Activated CD8-positive, alpha-beta T cell treated with anti-CD3 and anti-CD28 coated beads for 36 hours (primary cell): ENCODE results near the gene FNDC7. TPM values are rescaled to one million over a fixed set of nuclear protein-coding genes. Genes with fewer than 3 reads are reported as not detected.

Experiments
- ATAC-seq: fragments of 200-7000 bp; cut with Tn5 transposase; one replicate; pipeline ENCODE4 v1.10.0; 2021; ENCODE audit warnings: mild to moderate bottlenecking, moderate library complexity
- CTCF ChIA-PET: fragments of 350-600 bp; sonication (Branson Sonifier 250); formaldehyde crosslinking; loops from one replicate; lab custom pipeline; 2021; ENCODE audit warnings: antibody characterized with exemption; lab: Charles Lee
- POLR2A ChIA-PET: fragments of 350-600 bp; sonication (Branson Sonifier 250); formaldehyde crosslinking; loops from one replicate; lab custom pipeline; 2021; ENCODE audit warnings: antibody characterized with exemption; lab: Charles Lee
- DNase-seq: peaks from one replicate; pipeline ENCODE4 v3.0.0-alpha.2; 2020
- H3K27ac Mint-ChIP-seq: one replicate; pipeline ENCODE4 v1.8.0; 2021; ENCODE audit warnings: mild to moderate bottlenecking, mixed read lengths
- H3K27me3 Mint-ChIP-seq: one replicate; pipeline ENCODE4 v1.8.0; 2021; ENCODE audit warnings: mixed read lengths
- H3K36me3 Mint-ChIP-seq: one replicate; pipeline ENCODE4 v1.8.0; 2021; ENCODE audit warnings: low read depth, mixed read lengths
- H3K4me1 Mint-ChIP-seq: one replicate; pipeline ENCODE4 v1.8.0; 2021; ENCODE audit warnings: low read depth, mixed read lengths
- H3K4me3 Mint-ChIP-seq: one replicate; pipeline ENCODE4 v1.8.0; 2021; ENCODE audit warnings: mild to moderate bottlenecking, moderate library complexity, mixed read lengths
- H3K9me3 Mint-ChIP-seq: one replicate; pipeline ENCODE4 v1.8.0; 2021; ENCODE audit warnings: mixed read lengths
- intact Hi-C: fragments of 100-400 bp; cut with micrococcal nuclease; formaldehyde crosslinking; loops from one replicate; pipeline ENCODE4 v1.10.0; 2022
- total RNA-seq, 2 experiments: library from RNA; stranded (reverse); gene quantifications; one replicate each; pipeline ENCODE4 v1.2.3, GENCODE V29; 2021
- TF ChIP-seq, protein P1 (sequence below): fragments of 200-600 bp; IDR thresholded peaks from one replicate; pipeline ENCODE4 v1.8.0; 2022; ENCODE audit warnings: antibody characterized with exemption, mild to moderate bottlenecking

The FNDC7 gene
- total RNA-seq, 2 experiments from 2014 or later = 0.20 TPM; not detected in 1

DNA sequence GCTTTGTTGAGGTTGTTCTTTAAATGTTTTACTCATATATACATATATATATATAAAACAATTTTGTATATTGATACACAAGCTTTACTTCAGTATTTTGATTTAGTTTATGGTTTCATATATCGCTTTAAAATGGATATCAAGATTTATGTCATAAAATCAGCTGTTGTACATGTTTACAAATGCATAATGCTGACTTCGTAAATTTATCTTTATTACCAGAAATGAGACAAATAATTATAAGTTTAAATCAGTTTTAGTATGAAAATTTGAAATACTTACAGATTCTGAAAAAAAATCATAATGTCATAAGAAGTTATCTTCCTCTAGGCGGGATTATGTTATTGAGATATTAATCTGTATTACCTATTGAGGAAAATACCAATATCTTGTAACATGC is 40.7 kb downstream of the FNDC7 start:
- ChIA-PET POLR2A (interaction anchor here (1.5 kb wide), 1 partner anchor 61 kb away, joined by 8 read pairs; the partner anchor contains the start of gene PRPF38B), CTCF (interaction anchor here (0.9 kb wide), 1 partner anchor 10 kb away, joined by 4 read pairs; no protein-coding TSS in a partner anchor)
- Mint-ChIP-seq H3K4me3 (no peak overlapping the region), H3K4me1 (peaks cover 33% of the 10 kb centered on the region), H3K36me3 (peaks cover 20% of the 10 kb centered on the region), H3K9me3 (no peaks in the 10 kb centered on the region), H3K27me3 (no peaks in the 10 kb centered on the region), H3K27ac (no peak overlapping the region)
- intact Hi-C loops = no loop called here
- TF ChIP-seq, protein P1, sequence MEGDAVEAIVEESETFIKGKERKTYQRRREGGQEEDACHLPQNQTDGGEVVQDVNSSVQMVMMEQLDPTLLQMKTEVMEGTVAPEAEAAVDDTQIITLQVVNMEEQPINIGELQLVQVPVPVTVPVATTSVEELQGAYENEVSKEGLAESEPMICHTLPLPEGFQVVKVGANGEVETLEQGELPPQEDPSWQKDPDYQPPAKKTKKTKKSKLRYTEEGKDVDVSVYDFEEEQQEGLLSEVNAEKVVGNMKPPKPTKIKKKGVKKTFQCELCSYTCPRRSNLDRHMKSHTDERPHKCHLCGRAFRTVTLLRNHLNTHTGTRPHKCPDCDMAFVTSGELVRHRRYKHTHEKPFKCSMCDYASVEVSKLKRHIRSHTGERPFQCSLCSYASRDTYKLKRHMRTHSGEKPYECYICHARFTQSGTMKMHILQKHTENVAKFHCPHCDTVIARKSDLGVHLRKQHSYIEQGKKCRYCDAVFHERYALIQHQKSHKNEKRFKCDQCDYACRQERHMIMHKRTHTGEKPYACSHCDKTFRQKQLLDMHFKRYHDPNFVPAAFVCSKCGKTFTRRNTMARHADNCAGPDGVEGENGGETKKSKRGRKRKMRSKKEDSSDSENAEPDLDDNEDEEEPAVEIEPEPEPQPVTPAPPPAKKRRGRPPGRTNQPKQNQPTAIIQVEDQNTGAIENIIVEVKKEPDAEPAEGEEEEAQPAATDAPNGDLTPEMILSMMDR = no peak
- DNase-seq = no peak
- ATAC-seq = no peak

DNA sequence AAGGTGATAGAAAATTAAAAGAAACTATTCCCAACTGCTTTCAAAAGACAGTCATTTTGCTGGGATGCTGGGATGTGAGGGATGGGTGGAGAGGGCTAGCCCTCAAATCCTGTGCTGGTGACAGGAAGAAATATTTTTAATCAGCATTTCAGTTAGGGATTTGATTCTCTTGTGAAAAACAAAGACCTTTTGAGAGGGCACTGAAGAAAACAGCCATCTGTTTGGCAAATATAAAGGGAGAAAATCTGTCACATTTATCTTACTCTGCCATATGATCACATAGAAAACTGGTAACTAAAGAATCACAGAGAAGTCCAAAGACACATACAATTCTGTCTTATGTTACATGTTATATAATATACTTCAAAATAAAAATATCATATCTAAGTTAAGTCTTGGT is 46.1 kb downstream of the FNDC7 start:
- POLR2A ChIA-PET = interaction anchor here (0.6 kb wide), 1 partner anchor 112 kb away, joined by 3 read pairs; no protein-coding TSS in a partner anchor
- TF ChIP-seq, protein P1 = no peak
- DNase-seq (no peak), ATAC-seq (no peak)
- intact Hi-C loops = no loop called here
- H3K27me3 Mint-ChIP-seq = no peaks in the 10 kb centered on the region
- H3K27ac Mint-ChIP-seq = no peak overlapping the region
- H3K36me3 Mint-ChIP-seq = peaks cover 22% of the 10 kb centered on the region
- no peak overlapping the region for H3K4me3 Mint-ChIP-seq
- CTCF ChIA-PET = no interaction called here
- no peaks in the 10 kb centered on the region for H3K9me3 Mint-ChIP-seq
- H3K4me1 Mint-ChIP-seq = peaks cover 13% of the 10 kb centered on the region

DNA sequence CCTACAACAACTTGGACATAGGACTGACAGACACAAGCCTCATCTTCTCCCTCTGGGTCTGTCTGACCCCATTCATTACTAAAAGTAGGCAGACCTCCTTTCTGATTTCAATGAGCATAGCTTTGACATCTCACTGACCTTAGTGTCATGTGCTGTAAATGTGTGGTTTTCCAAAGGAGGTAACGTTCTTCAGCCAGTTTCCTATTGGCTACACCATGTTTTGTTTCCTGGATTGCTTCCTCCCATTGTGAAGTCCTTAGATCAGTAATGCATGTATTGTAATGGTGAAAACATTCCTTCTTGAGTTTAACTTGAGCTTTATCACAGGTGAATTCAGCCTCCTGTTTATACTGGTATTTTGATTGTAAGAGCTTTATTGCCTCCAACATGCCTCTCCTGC is 54.4 kb downstream of the FNDC7 start:
- Mint-ChIP-seq H3K27me3 (no peaks in the 10 kb centered on the region), H3K9me3 (no peaks in the 10 kb centered on the region), H3K4me1 (peaks cover 4% of the 10 kb centered on the region), H3K27ac (no peak overlapping the region), H3K4me3 (no peak overlapping the region), H3K36me3 (peaks cover 27% of the 10 kb centered on the region)
- ATAC-seq = no peak
- intact Hi-C loops = no loop called here
- POLR2A ChIA-PET = interaction anchor here (0.9 kb wide), 1 partner anchor 13 kb away, joined by 3 read pairs; no protein-coding TSS in a partner anchor
- CTCF ChIA-PET = interaction anchor here (0.6 to 1.3 kb wide), 3 partner anchors 17 to 151 kb away, joined by 3 to 4 read pairs (median 3); no protein-coding TSS in a partner anchor
- no peak for DNase-seq
- TF ChIP-seq, protein P1 = no peak

DNA sequence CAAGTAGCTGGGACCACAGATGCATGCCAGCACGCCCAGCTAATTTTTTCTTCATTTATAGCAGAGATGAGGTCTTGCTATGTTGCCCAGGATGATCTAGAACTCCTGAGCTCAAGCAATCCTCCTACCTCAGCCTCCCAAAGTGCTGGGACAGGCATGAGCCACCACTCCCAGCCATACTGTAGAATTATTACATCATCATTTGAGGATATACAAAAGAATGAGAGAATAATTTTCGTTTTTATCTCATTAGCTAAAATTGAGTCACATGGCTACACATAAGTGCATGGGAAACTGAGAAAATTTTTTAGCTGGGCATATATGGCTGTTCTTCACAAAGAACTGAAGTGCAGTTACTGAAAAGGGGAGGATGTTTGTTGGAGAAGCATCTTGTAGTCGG is 55.0 kb downstream of the FNDC7 start:
- ATAC-seq = no peak
- intact Hi-C loops = no loop called here
- CTCF ChIA-PET = interaction anchor here (0.6 to 1.3 kb wide), 3 partner anchors 18 to 152 kb away, joined by 3 to 4 read pairs (median 3); no protein-coding TSS in a partner anchor
- TF ChIP-seq, protein P1 = no peak
- peaks cover 24% of the 10 kb centered on the region for H3K36me3 Mint-ChIP-seq
- no peak overlapping the region for H3K4me3 Mint-ChIP-seq
- no peaks in the 10 kb centered on the region for H3K27me3 Mint-ChIP-seq
- DNase-seq = no peak
- H3K9me3 Mint-ChIP-seq = no peaks in the 10 kb centered on the region
- no peak overlapping the region for H3K27ac Mint-ChIP-seq
- POLR2A ChIA-PET = interaction anchor here (0.9 kb wide), 1 partner anchor 12 kb away, joined by 3 read pairs; no protein-coding TSS in a partner anchor
- H3K4me1 Mint-ChIP-seq = peaks cover 4% of the 10 kb centered on the region

DNA sequence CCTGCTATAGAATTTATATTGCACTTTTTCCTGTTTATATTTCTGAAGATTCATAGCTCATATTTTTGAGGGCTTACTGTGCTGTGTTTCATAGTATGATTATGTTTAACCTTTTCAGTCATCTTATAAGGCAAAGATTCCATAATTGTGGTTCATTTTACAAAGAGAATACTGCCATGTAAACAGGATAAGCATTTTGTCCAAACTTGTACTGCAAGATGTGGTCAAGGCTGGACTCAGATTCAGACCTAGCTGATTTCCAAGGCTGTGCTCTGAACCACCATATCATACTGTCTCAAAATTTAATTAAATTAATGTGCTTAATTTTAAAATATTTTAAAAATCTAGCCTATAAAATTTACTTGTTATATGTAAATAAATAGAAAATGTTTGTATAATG is 65.1 kb downstream of the FNDC7 start:
- Mint-ChIP-seq H3K27ac (no peak overlapping the region), H3K36me3 (peaks cover 37% of the 10 kb centered on the region), H3K27me3 (no peaks in the 10 kb centered on the region), H3K4me3 (no peak overlapping the region), H3K4me1 (no peaks in the 10 kb centered on the region), H3K9me3 (no peaks in the 10 kb centered on the region)
- CTCF ChIA-PET = no interaction called here
- intact Hi-C loops = no loop called here
- ATAC-seq (no peak), DNase-seq (no peak)
- TF ChIP-seq, protein P1 = no peak
- POLR2A ChIA-PET = interaction anchor here (0.9 kb wide), 1 partner anchor 39 kb away, joined by 3 read pairs; no protein-coding TSS in a partner anchor
